NCI-H446 (cell line): ENCODE measurements around the gene HOXA3.
A peak's percentile ranks its signal among the peaks of the same experiment; 100 is the strongest.

Experiments
- DNase-seq, 2 experiments: peaks; one replicate each; lab custom pipeline; 2025; lab: John Stamatoyannopoulos, UW

HOXA3 gene

DNA sequence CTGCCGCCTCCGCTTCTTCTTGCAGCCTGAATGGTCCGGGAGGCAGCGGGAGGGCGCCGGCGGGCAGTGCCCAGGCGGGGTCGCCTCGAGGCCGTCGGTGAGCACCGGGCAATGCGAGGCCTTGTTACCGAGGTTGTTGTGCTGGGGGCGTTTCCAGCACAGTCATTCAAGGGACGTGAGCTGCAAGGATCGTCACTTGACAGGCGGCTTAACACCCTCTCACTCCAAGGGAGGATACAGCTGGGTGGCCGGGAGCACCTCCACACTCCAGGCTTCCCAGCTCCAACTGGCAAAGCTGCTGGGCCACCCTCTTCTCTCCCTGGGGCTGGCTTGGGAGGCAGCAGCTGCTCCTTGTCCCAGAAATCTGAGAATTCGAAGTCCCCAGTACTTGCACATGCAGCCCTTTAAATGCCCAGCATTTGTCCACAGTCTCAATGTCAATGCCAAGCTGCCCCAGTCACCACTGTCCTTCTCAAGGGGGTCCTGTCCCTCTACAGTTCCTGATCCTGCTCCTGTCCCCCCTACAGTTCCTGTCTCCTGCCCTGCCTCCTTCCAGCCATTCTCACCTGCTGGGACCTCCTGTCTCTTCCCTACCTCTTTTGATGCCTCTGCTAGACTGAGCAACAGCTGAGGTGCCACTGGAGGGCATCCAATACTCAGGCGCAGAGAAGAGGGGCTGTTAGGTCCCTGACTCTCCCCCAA is 37.1 kb upstream of the HOXA3 start:
- DNase-seq = no peak

GRCh38 chr7:27188386-27189294 is 36.3 kb upstream of the HOXA3 start:
- DNase-seq = no peak

DNA sequence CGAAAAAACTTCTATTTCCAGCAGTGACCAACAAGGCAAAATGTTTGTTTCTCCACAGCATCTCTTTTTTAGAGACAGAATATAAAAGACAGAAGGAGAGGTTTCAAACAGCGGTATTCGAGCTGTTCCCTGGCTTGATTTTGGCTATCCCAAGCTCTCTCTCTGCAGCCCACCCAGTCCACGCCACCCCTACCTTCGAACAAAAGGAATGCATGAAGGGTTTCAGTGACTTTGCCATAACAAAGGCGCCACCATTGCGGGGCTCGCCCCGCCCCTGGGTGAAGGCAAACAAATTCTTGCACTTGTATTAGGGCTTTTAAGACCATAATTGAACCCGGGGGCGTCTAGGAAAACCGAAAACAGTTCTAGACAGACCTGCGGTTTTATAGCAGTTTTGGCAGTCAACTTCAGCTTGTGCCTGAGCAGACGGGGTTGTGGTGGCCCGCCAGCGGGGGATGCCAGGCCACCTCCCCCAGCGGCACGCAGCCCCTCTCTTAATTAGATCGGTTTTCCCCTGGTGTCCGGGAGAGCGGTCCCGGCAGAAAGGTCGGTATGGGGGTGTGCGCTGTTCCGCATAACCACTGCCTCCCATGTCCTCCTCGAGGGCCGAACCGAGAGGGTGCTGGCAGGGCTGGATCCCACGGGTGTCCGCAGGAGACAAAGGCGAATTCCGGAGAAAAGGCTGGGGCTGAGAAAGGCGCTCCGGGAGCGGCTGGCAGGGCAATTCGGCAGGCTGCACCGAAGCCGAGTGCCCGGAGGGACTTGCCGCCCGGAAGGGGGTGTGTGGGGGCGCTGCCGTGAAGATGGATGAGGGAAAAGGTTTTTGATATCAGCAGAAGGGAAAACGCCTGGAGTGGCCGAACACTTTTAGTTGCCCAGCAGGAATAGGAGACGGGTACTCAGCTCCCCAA is 35.3 kb upstream of the HOXA3 start:
- DNase-seq = no peak

- DNase-seq = no peak
These were observed 34.5 kb upstream of the HOXA3 start for GRCh38 chr7:27186668-27187474.

- no peak for DNase-seq
These were observed 33.7 kb upstream of the HOXA3 start for GRCh38 chr7:27185854-27186667.

DNA sequence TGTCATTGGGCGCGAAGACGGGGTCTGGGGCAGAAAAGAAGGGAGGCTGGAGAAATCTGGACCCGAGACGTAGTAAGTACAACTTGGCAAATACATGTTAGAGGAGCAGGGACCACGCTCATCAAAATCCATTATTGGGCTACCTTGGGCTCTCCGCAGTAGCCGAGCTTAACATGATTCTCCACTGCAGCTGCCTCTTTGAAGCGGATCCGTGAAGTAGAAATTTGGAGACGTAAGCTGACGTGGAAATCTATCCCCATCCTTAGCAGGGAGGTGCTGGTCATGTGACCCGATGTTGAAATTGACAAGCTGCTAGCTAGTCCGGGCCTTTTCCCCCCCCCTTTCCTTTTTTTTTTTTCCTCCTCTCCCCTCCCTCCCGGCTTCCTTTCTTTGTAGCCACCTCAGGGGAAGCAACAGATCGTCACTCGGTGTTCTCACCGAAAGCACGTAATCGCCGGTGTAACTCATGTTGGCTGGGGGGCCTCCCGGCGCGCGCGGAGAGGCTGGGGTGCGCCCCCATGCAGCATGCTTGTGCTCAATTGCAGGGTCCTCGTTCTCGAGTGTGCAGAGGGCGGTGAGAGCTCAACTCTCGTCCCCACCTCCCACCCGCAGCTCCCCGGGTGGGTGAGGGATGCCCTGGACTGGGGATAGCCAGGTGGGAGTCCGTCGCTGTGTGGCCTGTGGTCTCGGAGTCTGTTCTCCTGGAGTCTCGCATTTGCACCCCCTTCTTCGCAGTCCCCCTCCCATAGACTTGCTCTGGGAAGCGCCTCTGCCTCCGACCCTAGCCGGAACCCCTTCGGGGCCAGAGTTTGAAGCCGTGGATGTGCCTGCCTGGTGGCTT is 32.9 kb upstream of the HOXA3 start, which contains the start of gene HOXA11:
Gene HOXA11 (minus strand): TSS at position 220 of the 841 bp plus-strand sequence. CDS start 88 bp downstream, at position 132.
- DNase-seq = no peak

DNA sequence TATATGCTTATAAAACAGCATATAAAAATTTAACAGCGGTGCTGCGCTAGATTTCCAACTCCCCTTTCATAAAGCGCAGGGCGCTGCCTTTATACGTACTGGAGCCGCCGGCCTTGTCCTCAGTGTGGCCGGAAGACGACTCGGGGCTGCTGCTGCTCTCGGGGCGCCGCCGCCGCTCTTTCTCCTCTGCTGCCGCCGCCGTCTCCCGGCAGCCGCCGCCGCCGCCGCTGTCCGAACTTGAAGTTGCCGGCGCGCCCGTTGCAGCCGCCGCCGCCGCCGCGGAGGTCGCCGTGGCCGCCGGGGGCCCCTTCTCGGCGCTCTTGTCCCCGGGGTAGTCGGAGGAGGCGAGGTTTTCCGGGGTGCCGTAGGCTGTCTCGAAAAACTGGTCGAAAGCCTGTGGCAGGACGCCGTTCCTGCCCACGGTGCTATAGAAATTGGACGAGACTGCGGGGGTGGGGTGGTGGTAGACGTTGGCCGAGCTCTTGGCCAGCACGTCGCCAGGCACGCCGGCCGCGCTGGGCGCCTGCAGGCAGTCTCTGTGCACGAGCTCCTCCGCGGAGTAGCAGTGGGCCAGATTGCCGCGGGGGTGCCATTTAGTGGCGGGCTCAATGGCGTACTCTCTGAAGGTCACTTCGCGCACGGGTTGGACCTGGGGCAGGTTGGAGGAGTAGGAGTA is 32.1 kb upstream of the HOXA3 start:
- DNase-seq = peak in 1 of 2 experiments; percentile 42

GRCh38 chr7:27183682-27184336 is 31.4 kb upstream of the HOXA3 start:
- DNase-seq = peak; percentile 34 to 42

DNA sequence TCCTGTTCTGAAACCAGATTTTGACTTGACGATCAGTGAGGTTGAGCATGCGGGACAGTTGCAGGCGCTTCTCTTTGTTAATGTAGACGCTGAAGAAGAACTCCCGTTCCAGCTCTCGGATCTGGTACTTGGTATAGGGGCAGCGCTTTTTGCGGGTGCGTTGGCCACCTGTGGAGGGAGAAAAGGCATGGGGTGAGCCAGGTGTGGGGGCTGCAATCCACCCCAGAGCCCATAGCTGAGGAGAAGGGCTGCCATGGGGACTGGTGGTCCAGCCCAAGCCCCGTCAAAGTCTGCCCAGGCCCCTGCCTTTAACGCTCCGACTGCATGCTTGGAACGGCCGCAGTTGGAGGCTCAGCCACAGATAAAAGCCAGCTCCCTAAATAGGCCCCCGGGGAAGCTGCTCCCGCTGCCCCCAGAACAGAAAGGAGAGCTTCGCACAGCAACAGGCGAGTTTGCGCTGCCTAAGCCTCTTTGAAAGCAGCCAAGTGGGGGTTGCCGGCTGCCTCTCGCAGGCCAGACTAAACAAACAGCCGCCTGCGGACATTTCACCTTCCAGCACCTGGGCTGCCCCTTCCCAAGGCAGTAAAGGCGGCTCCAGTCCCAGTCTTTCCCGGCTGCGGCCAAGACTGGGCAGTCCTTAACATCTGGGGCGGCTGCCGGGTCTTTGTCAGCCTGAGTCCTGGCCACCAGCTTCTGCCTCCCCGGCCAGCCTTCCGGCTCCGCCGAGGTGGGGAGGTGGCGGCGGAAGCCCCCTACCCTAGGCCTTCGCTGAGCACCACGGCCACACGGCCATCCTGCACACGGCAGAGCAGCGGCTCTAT is 30.7 kb upstream of the HOXA3 start:
- DNase-seq = peak in 1 of 2 experiments; percentile 22

DNA sequence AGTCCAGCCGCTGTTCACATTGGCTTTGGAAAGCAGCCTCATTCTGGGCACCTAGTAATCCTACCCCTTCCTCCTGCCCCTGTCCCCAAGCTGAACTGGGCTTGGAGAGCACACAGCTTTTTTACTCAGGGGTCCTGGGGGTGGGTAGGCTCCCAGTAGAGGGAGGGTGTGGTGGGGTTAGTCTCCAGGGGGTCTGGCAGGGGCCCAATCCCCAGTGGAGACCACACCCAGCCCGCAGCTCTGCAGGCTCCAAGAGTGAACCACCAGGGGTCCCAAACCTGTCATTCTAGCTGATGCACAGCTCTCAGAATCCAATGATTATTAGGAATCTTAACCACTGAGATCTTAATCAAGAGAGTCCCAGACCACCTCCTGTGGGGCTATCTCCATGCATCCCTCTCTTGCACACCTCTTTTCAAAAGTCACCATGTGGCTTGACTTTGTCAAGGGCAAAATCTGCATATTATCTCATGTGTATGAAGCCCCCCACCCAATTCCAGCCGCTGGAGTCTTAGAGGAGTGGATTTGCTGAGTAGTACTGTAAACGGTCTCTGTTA is 30.0 kb upstream of the HOXA3 start:
- peak in 1 of 2 experiments; percentile 15 for DNase-seq

DNA sequence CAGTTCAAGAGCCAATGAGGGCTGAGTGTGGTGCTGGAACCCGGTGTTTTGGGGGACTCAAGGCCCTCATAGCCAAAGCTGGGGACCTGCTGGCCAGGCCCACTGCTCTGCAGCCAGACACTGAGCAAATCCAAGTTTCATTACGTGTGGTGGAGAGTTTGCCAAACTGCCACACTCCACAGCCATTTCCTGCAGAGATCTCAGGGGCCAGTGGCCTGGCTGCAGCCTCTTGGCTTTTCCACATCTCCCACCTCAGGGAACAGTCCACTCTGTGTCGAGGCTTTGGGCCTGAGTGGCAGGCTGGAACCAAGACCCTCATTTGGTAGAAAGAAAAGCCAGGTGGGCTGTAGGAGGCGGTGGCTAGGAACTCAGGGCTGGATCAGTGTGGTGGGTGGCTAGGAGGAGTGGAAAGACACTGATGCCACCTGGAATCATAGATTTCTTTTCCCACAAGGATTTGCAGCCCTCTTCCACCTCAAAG is 29.5 kb upstream of the HOXA3 start:
- no peak for DNase-seq

- no peak for DNase-seq
These were observed 28.3 kb upstream of the HOXA3 start for GRCh38 chr7:27180431-27181420.

DNA sequence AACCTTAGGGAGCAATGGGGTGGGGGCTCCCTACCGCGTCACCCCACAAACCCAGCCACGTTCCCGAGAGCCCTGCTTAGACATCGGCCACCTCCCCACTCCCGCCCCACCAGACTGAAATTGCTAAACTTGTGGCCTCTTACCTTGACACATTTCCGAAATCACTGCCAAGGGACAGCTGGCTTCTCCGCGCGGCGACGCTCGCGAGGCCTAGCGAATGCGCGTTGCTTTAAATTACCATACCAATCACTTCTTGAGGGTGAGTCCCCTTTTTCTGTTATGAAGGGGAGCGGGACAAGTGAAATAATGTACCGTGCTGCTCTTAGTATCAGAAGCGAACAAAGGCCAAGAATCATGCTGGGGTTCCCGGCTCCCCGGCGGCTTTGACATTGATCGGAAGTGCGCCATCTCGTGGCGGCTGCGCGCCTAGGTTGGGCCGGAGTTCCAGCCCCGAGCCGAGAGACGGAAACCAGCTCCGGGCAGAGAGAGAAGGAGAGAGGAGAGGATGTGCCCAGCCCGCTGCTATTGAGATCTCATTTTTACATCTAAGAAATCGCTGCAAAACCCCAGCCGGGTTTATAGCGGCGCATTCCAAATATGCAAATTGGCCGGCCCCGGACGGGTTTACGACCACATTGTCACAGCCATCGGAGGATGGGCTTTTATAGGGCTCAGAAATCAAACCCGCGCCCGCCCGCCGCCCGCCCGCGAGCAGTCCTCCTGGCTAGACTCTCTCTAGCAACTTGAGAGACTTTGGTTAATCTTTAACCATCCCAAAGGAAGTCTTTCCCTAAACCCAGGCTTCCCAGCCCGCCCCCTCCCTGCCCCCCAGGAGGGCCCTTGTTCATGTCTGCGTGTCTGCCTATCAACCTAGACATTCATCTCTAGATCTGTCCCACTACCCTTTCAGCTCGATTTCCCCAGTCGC is 27.4 kb upstream of the HOXA3 start:
- DNase-seq = peak; percentile 75 to 87

GRCh38 chr7:27179030-27179429 is 26.6 kb upstream of the HOXA3 start:
- peak in 1 of 2 experiments; percentile 42 for DNase-seq
